Stimulated activated CD8-positive, alpha-beta memory T cell treated with anti-CD3 and anti-CD28 coated beads, Interleukin-15, amount 100 ng/mL, for 1 hour (primary cell): ENCODE results near the gene EEFSEC.
A peak's percentile ranks its signal among the peaks of the same experiment; 100 is the strongest.

ENCODE experiments used
- DNase-seq: peaks from one replicate; pipeline ENCODE4 v3.0.0-alpha.2; 2020; ENCODE audit warnings: low read depth

EEFSEC gene

DNA sequence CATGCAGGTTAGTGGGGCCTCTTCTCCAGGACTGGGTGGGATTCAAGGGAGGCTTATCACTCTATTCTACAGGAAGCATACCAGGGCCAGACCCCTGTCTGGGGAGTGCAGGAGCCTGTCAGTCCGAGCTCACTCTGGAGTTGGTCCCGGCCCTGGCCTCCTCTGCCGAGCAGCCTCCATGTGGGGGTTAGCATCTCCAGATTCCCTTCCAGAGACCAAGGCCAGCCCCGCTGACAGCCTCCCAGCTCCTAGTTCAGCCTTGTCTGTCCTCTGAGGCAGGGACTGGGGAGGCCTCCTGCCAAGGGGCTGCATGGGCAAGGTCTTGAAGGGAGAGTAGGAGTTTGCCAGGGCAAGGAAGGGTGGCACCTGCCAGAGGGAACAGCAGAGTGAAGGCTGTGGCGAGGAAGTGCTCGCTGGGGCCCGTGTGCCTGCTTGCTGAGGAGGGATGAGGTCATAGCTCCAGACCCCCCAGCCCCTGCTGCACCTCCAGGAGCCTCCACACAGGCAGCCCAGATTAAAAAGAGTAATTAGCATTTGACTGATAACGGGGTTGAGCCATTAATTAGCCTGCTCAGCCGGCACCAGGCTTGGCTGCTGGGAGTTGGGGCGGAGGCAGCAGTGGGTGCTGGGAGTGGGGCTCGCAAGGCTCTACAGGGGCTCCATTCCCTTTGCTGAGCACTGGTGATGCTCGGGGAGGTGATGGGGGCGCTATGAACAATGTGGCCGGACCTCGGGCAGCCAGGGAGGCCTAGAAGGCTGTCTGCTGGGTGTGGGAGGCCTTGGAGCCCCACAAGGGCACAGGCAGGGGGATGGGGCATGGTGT is 259.1 kb downstream of the EEFSEC start:
- no peak for DNase-seq

DNA sequence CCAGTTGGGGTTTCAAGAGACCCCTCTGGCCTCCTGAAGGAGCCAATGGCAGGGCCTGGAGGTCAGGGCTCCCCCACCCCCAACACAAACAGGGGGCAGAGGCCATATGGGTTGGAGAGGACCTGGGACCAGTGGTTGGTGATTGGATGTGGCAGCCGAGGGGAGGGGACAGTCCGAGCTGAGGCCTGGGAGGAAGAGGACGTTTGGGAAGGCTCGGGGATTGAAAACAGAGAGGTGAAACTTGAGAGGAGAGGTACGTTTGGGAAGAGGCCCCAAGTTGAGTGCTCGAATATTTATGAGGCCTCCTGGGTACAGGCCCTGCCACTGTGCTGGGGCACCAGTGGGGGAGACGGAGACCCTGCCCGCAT is 259.7 kb downstream of the EEFSEC start:
- DNase-seq, result no peak

DNA sequence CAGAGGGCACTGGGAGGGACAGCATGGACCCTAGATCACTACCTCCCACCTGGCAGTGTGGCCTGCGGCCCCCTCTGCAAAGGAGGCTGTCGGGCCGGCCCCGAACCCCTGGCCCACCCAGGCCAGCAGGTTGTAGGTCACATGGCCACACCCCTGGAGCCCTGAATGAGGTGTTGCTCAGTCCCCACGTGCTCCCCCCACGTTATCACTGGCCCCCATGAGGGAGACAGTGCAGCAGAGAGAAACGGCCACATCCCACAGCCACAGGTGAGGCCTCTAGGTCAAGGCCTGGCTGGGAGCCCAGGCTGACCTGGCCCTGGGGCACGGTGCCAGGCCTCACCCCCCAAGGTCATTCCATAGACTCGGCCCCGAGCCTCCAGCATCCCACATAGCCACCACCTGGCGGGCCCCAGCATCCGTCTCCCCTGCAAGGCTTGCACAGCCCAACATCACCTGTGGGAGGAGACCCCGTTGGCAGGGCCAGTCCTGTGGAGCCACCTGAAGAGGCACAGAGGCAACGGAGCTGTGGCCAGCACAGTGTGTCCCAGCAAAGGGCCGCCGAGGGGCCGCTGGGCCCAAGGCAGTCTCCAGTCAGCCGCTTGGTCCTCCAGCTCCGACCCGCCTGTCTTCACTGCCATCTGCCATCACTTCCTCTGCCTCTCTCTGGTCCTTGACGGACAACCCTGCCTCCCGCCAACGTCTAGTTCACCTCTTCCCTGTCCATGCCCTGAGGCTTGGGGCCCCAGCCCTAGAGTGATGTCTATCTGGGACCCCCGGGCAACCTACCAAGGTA is 260.3 kb downstream of the EEFSEC start:
- DNase-seq, result no peak

DNA sequence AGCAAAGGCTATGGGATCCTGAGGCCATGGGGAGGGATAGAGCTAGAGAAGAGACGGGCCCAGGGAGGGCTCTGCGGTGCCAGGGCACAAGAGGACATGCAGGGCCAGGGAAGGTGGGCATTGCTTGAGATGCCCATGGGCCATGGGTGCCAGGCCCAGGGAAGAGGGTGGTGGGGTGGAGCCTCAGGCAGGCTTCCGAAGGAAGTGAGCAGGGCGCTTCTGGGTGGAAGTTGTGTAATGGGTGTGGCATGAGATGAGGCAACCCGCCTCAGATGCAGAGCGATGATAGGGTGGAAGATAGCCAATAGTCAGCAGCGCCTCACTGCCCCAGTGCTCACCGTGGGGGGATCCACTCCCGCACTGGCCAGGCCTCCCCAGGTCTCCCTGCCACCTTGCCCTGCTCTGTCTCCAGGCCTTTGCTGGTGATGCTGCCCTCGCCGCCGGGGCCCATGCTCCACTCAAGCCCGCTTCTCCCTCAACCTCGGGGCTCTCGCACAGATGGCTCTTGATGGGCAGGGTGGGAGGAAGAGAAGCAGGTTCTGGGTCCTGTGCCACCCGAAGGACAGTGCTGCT is 262.0 kb downstream of the EEFSEC start:
- no peak for DNase-seq

DNA sequence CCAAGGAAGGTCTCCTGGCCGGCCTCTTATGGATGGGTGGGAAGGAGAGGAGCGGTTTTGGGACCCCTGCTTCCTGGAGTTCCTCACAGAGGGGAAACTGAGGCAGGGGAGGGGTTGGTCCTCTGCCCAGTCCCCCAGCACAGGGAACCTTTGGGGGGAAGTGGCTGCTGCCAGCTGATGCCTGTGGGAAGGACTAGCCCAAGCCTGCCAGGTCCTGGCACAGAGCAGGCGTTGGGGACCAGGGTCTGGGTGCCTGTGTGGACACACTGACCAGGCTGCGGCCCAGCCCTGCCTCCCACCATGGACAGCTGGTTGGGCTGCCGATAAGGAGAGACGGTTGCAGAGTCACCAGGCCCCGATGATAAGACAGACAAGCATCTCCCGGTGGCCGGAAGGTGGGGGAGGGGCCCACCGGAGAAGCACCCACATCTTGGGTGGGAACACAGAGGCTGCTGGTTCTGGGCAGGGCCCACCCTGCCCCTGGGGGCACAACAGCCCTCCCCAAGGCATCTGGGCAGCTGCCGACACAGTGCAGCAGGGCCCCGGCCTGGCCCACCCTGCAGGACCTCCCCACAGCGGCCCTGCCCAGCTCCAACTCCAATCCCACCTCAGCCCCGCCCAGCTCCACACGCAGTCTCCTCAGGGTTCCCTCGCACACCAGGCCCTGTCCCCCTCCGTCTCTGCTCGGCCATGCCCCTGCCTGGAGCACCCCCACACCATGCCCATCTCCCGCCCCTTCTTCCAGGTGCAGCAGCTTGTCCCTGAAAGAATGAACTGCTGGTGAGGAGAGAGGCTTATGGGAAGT is 262.7 kb downstream of the EEFSEC start:
- no peak for DNase-seq

DNA sequence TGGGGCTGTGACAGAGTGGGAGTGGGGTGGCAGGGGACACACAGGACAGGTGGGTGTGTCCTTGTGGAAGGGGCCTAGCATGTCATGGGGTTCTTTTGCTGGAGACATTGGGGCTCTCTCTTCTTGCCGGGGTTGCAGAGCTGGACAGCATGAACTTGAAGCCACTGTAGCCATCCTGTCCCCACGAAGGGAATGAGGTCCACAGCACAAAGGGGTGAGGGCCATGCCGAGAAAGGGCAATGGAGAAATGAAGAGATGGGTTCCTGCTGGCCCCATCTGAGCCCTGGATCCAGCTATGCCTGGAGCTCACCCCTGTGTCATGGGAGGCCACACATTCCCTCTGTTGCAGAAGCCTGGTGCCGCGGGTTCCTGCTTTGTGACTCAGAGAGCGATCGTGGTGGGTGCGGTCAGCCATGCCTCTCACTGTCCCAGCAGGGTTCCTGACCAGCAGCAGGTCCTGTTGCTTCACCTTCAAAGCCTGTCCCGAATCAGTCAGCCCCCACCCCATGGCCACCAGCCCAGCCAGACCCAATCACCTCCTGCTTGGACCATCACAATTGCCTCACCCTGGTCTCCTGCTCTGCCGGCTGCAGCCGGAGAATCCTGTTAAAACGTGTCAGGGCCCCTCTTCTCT is 263.4 kb downstream of the EEFSEC start:
- DNase-seq, result no peak

DNA sequence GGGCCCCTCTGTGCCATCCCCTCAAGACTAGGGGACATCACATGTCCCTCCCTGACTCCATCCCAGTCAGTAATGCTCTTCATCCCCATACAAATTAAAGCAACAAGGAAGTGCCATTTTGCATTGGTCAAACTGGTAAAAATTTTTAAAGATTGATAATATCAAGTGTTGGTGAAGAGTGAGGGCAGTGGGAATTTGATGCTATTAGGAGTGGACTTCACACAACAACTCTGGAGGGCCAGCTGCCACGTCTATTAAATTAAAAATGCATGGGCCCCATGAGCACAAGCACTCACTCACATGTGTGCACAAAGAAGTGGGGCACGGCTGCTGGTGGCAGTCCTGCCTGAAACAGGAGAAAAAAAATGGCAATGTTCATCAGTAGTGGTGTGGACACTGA is 265.6 kb downstream of the EEFSEC start:
- no peak for DNase-seq

DNA sequence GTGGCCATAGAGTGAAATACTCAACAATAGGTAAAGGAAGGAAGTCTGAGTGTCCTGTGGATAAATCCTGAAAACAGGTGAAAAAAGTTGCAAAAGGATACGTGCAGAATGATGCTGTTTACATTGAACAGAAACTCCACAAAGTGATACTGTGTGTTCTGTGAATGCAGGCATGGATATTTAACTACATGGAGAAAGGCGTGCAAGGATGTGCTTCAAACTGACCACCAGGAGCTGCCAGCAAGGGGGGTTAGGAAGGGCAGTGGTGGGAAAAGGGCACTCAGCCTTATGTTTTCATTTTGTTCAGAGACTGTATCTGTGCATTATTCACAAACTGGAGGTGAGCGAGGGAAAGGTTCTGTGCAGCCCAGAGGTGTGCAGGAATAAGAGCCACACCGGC is 266.0 kb downstream of the EEFSEC start:
- DNase-seq, result no peak

DNA sequence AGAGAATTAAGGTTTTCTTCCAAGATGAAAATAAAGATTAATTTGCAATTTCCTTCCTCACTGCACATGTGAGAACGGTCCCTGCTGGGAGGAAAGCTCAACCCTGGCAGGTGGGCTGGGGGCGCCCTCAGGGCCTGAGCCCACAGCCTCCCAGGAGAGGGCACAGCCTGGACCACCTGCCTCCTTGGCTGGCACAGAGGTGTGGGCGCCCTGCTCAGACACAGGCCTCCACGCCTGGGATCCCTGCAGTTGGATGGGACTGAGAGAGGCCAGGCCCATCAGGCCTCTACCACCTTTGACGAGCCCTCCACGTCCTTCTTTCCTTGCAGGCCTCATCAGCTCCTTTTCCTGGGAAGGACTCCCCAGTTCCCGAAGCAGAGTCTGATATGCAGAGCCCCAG is 267.0 kb downstream of the EEFSEC start:
- no peak for DNase-seq

DNA sequence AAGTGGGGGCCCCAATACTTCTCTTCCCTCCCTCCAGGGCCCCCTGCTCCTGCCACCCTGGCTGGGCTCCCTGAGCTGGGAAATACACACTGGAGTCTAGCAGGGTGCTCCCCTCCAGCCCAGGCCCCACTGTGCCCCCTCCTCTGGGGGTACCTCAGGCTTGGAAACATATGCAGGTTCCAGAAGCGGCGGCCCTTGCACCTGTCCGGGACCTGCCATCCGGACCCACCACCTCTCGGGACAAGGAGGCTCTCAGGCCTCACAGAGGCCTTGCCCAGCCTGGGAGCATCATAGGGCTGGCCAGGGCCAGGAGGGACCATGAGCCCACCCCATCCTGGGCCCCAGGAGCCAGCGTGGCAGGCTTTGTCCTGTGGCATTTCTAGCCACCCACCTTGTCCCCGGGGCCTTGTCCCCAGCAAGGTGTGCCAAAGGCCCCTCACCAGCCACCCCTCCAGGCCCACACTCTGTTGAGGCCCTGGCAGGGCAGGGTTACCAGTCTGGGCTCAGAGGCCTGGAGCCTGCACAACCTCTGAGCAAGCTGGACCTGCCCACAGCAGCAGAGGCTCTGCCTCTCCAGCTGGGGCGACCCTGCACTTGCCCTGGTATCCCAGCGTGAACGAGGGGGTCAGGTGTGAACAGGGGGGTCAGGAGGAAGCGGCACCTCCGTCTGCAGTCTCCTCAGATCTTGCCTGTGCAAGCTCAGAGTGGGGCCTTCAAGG is 267.6 kb downstream of the EEFSEC start:
- no peak for DNase-seq

DNA sequence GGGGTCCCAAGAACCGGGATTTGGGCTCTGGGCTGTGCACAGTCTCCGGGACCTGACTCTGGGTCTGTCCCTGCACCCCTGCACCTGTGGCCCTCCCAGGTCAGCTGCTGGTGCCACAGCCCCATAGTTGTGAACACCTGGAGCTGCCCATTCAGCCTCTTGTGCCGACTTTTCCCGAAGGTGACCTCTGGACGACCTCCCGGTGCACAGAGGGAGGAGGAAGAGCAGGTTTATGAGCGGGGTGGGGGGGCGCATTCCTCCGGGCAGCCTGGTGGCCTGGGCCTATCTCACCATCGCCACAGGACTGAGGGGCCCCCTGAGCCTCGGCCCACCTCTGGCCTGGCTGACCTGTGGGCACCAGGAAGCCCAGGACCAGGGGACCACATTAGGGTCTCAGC is 268.2 kb downstream of the EEFSEC start:
- DNase-seq, result no peak

DNA sequence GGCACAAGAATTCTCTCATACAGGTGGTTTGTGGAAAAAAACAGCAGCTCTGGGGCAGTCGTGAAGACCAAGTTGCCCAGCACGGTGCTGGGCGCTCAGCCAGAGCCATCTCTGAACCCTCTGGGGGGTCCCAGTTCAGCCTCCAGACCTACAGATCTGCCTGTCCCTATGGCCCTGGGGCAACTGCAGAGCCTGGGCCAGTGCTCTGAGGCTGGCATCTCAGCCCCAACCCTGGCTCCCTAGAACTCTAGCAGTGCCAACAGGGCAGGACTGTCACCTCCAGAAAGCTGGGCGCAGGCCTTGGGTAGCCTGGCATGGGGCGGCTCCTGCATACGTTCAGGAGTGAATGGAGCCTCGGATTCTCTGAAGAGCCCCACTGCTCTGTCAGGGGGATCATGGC is 268.7 kb downstream of the EEFSEC start:
- no peak for DNase-seq

DNA sequence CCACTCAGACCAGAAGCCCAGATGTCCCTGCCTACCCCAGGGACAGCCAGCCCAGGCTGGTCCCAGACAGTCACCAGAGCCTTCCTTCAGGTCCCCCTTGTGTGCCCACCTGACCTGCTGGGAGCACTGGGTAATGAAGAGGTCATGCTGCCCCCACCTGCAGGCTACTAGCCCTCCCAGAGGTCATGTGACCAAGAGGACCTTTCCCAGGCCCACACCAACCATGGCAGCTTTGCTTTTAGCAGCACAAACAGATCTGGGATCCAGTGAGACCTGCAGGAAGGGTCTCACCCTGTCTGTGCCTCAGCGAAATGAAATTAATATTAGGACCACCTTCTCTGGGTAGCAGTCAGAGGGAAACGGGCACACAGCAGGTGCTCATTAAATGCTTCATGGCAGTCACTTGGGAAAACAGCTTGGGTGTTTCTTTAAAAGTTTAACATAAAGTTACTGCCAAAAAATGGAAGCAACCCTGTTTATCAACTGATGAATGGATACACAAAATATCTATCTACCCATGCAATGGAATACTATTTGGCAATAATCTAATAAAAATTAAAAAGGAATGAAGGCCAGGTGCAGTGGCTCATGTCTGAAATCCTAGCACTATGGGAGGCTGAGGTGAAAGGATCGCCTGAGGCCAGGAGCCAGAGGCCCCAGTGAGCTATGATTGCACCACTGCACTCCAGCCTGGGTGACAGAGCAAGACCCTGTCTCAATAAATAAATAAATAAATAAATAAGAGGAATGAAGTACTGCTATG is 269.7 kb downstream of the EEFSEC start:
- DNase-seq, result no peak

DNA sequence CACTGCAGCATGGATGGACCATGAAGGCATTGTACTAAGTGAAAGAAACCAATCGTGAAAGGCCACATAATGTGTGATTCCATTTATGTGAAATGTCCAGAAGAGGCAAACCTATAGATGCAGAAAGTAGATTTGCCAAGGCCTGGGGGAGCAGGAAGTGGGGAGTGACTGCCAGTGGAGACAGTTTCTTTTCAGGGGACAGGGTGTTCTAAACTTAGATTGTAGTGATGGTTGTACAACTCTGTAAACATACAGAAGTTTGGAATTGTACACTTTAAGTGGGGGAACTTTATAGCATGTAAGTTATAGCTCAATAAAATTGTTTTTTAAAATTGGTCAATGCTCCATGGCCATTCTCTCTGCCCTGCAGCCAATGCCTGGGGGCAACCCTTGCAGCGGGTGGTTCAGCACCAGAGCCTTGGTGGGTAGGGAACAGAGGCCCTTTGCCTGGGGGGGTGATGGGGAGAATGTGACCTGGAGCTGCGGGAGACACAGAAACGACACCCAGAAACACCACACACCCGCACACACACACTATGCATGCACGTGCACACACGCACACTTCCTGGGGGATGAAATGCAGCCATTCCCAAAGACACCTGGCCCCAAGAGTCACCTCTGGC is 270.4 kb downstream of the EEFSEC start:
- DNase-seq, result no peak

DNA sequence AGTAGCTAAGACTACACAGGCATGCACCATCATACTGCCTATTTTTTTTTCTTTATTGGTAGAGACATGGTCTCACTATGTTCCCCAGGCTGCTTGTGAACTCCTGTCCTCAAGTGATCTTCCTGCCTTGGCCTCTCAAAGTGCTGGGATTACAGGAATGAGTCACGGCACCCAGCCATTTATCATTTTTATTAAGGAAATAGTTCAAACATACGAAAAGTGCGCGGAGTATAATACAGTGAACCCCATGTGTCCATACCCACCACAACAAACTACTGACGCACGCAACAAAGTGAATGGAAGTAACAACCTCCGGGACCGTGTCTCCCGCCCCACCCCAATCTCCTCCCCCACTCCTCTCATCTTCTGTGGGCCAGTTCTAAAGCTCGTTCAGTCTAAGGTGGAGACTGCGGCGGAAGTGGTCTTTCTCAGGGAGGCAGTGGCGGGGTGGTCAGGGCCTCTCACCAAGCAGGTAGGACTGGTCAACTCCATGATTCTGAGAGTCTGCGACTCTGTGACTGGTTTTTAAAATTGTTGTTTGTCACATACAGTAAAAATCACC is 271.3 kb downstream of the EEFSEC start:
- no peak for DNase-seq

DNA sequence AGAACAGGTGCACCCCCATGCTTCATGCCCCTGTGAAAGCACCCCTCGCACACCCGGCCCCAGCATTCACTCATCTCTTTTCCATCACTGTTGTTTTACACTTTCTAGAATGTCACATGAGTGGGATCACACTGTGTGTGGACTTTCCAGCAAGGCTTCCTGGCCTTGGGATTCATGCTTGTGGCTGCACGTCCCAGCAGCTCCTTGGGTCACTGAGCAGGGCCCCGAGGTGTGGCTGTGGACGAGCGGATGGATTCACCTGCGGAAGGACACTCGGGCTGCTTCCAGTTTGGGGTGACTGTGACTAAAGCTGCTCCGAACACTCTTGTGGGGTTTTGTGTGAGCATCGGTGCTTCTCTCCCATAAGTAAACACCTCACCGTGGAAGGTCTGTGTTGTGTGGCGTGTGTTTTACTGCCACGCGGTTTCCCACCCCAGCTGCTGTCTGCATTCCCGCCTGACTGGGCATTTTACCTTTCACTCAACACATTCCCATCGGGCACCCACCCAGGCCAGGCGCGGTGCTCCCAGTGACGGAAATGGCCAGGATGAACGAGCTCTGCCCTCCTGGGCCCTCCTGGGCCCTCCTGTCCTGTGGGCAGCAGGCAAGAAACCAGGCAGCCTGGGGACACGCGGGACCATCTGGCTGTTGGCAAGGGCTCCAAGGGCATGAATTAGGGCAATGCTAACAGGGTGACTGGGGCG is 272.0 kb downstream of the EEFSEC start:
- DNase-seq, result no peak

DNA sequence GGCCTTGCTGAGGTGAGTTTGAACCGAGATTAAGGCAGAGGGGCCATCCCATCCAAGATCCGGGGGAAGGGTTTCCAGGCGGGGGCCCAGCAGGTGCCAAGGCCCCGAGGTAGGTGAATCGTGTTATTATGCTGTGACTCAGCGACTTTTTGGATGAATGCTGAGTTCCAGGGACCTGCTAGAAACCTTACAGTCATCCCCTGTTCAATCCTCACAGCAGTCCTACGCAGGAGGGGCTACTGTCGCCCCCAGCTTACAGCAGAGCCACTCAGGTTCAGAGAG is 272.5 kb downstream of the EEFSEC start:
- no peak for DNase-seq

DNA sequence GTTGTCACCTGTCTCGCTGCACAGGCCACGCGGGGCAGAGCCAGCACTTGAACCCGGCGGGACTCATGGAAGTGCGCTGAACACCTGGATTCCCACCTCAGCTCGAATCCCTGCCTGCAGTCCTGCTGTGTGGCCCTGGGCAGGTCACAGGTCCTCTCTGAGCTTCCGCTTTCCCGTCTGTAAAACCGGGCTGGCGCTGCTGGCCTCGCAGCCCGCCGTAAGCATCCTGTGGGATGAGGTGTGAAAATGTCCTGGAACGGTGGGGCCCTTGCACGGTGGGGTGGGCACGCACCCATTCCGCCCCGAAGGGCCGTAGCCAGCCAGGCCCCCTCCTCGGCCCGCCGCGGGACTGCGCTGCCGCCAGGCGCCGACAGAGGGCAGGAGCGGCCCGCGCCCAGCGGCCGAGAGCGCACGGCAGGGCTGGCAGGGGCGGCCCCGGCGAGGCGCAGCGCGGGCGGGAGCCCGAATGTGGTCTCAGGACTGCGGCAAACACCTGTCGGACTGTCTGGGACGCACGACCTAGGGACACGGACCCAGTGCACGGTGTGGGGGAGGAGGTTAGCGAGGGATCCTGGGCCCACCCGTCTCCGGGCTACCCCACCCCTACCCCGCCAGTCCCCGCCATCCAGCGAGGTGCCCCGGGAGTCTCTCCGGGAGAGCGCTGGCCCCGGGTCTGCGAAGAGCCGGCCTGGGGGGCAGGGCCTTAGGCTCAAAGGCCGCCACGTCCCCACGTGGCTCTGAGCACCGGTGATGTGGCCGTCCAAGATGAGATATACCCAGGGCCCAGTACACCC is 273.0 kb downstream of the EEFSEC start:
- peak; percentile 14 for DNase-seq
